Suppressor macrophage treated with lipopolysaccharide for 4 hours (primary cell): Measurements from ENCODE around the gene NCAPG.
"Not testable (repeated sequence)": the region's sequence is repeated elsewhere in the genome, so short reads cannot be mapped to it uniquely, and the experiment has no call there.

ENCODE experiments used
- DNase-seq: peaks from one replicate; pipeline ENCODE4 v3.0.0-alpha.2; 2020

Gene NCAPG

GRCh38 chr4:17788956-17789355 is 21.8 kb upstream of the NCAPG start:
- no peak for DNase-seq

- no peak for DNase-seq
Measured at GRCh38 chr4:17794730-17795129, 16.0 kb upstream of the NCAPG start.

- DNase-seq, result no peak
Measured at GRCh38 chr4:17797808-17798207, 13.0 kb upstream of the NCAPG start.

GRCh38 chr4:17805580-17806155 is 5.1 kb upstream of the NCAPG start:
- no peak for DNase-seq

- DNase-seq, result no peak
Measured at GRCh38 chr4:17807446-17807845, 3.3 kb upstream of the NCAPG start.

GRCh38 chr4:17809667-17810066 is 1.1 kb upstream of the NCAPG start:
- DNase-seq, result no peak

- no peak for DNase-seq
Measured at GRCh38 chr4:17811078-17811603, 362 bp downstream of the NCAPG start.

GRCh38 chr4:17812125-17812524 is 1.3 kb downstream of the NCAPG start:
- DNase-seq, result no peak

GRCh38 chr4:17812801-17813200 is 2.0 kb downstream of the NCAPG start:
- no peak for DNase-seq

- peak; percentile 76 for DNase-seq
Measured at GRCh38 chr4:17814140-17814539, 3.4 kb downstream of the NCAPG start.

- no peak for DNase-seq
Measured at GRCh38 chr4:17816142-17816541, 5.4 kb downstream of the NCAPG start.

- peak; percentile 65 for DNase-seq
Measured at GRCh38 chr4:17817027-17817426, 6.2 kb downstream of the NCAPG start.

GRCh38 chr4:17823871-17824669 is 13.3 kb downstream of the NCAPG start:
- no peak for DNase-seq

GRCh38 chr4:17846266-17846665 is 35.5 kb downstream of the NCAPG start:
- no peak for DNase-seq

- DNase-seq, result not testable (repeated sequence)
Measured at GRCh38 chr4:17850295-17850694, 39.5 kb downstream of the NCAPG start.

GRCh38 chr4:17851959-17852358 is 41.2 kb downstream of the NCAPG start:
- no peak for DNase-seq

- no peak for DNase-seq
Measured at GRCh38 chr4:17854036-17854435, 43.3 kb downstream of the NCAPG start.

GRCh38 chr4:17859793-17860406 is 49.1 kb downstream of the NCAPG start:
- no peak for DNase-seq

GRCh38 chr4:17861906-17862305 is 51.1 kb downstream of the NCAPG start:
- not testable (repeated sequence) for DNase-seq

- no peak for DNase-seq
Measured at GRCh38 chr4:17865866-17866363, 55.1 kb downstream of the NCAPG start.

GRCh38 chr4:17866810-17867209 is 56.0 kb downstream of the NCAPG start:
- DNase-seq, result no peak

GRCh38 chr4:17867276-17867675 is 56.5 kb downstream of the NCAPG start:
- no peak for DNase-seq

- no peak for DNase-seq
Measured at GRCh38 chr4:17869327-17869726, 58.5 kb downstream of the NCAPG start.
